Stimulated activated CD4-positive, alpha-beta T cell treated with anti-CD3 and anti-CD28 coated beads, Interleukin-15, amount 100 ng/mL, for 24 hours (primary cell): ENCODE results near the gene RNF224.
A peak's percentile ranks its signal among the peaks of the same experiment; 100 is the strongest.

Experiments used
- DNase-seq: peaks from one replicate; pipeline ENCODE4 v3.0.0-alpha.2; 2020

RNF224 gene

DNA sequence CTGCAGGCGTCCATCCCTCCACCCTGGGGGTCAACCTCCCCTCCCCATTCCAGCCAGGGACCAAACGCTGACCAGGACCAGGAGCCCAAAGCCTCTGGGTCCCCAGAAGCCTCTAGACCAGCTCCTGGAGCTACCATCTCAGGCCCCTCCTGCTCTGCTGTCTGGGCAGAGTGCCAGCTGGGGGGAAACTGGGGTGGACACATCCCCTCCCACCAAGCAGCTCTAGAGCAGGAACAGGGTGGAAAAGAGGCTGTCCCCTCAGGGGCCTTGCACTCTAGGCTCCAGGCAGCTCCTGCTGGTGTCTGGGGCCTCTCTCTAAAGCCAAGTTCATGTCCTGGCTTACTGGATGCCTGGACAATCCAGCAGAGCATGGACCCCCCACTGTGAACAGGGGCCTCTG, 34.4 kb upstream of the RNF224 start:
- DNase-seq = no peak

GRCh38 chr9:137193771-137194170, 33.5 kb upstream of the RNF224 start:
- DNase-seq = no peak

- DNase-seq = no peak
Observed at GRCh38 chr9:137194388-137194787, 32.9 kb upstream of the RNF224 start.

- no peak for DNase-seq
Observed at GRCh38 chr9:137194909-137195308, 32.4 kb upstream of the RNF224 start.

DNA sequence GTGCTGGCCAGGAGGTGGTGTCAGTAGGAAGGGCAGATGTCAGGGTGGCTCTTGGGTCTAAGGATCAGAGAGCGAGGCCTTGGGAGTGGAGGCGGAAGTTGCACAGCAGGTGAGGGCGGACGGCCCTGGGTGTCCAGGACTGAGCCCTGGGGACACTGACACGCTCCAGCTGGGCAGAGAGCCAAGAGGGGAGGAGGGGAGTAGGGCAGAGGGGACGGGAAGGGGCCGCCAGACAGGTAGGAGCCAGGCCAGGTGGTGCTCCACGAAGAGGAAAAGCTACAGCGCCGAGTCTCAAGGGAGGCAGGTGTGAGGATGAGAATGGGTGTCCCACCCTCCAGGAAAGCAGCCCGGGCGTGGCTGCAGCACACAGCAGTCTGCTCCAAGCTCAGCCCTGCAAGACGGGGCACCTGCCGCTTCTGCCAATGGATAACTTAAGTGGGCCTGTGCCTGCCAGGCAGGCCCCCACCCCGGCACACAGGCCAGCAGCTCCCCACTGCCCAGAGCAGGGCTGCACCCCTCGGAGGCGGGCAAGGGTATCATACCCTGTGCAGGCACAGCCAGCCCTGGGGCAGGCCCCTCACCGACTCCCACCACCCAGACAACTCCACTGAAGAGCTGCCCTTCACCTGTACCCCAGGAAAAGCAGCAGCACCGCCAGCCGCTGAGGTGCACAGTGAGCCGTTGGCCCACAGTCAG, 31.6 kb upstream of the RNF224 start:
- DNase-seq = no peak

DNA sequence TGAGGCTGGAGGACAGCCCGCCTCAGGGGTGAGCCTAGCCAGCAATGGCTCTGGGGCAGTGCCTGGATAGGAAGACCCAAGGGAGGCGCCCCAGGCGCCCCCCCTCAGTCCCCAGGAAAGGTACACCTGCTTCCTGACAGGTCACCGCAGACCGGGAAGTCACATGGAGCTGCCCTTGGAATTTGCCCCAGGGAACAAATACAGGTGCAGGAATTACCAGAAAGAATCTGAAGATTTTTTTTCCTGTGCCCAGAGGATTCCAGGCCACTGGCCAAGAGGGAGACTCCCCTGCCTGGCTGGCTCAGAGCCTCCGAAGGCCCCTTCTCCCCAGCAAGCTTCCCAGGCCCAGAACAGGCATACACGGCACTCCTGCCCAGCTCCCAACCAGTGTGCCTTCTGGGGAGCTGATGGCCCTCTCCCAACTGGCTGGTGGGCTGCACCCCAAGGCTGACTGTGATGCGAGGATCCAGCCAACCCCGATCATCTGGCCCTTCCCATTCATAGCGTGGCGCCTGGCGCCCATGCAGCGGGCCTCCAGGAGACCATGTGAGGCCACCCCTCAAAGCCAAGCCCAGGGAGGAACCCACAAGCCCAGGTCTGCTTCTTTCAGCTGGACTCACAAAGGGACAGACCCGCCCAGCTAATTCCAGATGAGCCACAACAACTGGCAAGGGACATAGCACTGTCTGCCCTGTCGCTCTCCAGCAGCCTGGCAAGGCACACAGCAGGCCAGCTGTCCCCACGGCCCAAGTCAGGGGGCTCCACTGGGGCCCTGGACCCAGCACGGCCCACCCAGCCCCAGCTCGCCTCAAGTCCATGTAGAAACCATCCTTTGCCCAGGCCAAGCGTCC, 29.0 kb upstream of the RNF224 start:
- no peak for DNase-seq

DNA sequence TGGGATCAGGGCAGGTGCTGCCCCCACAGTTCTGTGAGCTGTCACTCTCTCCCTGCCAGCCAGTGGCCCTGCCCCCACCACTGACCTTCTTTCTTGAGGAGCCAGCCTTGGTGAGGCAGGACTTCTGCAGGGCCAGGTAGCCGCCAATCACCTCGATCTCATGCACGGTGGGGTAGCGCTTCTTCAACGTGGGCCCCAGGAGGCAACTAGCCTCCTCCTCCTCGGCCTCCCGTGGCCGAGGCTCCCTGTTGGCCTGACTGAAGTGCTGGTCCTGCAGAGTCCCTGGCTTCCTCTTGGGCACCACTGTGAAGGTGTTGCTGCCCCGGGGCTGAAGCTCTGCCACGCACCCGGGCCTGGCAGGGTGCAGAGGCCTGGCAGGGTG, 28.4 kb upstream of the RNF224 start:
- DNase-seq = no peak

DNA sequence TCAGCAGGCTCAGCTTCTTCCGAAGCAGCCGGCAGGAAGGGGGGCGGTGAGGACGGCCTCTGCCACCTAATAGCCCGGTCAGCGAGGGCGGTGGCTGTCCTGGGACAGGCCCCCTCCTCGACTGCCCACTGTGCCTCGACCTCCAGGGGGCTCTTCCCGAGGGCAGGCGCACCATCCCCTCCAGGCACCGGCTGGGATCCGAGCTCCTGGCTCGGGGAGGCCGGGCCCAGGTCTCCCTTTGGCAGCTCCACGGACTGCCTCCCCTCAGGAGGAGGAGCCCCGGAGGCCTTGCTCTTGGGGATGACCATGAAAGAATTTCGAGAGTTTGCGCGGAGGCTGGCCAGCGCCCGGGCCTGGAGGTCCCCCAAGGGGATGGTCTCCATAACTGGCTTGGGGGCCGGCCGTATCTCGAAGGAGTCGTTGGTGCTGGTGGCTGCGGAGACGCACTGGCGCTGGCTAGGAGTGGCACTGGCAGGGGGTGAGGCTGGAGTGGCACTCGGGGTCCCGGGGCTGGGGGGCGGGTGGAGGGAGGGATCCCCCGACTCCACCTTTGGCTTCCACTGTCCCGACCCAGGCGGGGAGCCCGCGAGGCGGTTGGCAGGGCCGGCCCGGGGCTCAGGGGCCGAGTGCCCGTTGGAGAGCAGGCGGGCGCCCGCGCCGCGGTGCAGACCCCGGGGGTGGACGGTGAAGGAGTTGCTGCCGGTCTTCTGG, 27.7 kb upstream of the RNF224 start:
- peak; percentile 24 for DNase-seq

GRCh38 chr9:137200311-137201204, 26.7 kb upstream of the RNF224 start, which contains the start of gene TPRN:
TPRN (minus strand) TSS chr9:137200741; CDS start chr9:137200711, 30 bp downstream.
- peak; percentile 100 for DNase-seq

GRCh38 chr9:137201205-137201868, 26.0 kb upstream of the RNF224 start:
- DNase-seq = no peak

DNA sequence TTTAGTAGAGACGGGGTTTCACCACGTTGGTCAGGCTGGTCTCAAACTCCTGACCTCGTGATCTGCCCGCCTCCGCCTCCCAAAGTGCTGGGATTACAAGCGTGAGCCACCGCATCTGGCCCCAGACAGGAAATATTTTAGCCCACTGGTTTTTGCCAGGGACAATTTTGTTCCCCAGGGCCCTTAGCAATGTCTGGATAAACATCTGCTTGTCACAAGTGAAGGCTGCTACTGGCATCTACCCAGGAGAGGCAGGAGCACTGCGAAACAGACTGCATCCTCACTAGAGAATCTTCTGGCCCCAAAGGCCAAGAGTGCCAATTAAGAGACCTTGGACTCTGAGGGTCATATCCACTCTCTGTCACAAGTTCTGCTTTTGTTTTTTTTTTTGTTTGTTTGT, 24.3 kb upstream of the RNF224 start:
- DNase-seq = no peak

GRCh38 chr9:137204731-137205125, 22.6 kb upstream of the RNF224 start:
- no peak for DNase-seq

- DNase-seq = peak; percentile 97
Observed at GRCh38 chr9:137205126-137206069, 21.9 kb upstream of the RNF224 start, which contains the start of the genes NDOR1 and TMEM203. NDOR1 (plus strand) TSS chr9:137205700; CDS start chr9:137205778, 78 bp downstream. TMEM203 (minus strand) TSS chr9:137205648; CDS start chr9:137205414, 234 bp downstream.

- no peak for DNase-seq
Observed at GRCh38 chr9:137206602-137207001, 20.7 kb upstream of the RNF224 start.

GRCh38 chr9:137211532-137211931, 15.8 kb upstream of the RNF224 start:
- no peak for DNase-seq

DNA sequence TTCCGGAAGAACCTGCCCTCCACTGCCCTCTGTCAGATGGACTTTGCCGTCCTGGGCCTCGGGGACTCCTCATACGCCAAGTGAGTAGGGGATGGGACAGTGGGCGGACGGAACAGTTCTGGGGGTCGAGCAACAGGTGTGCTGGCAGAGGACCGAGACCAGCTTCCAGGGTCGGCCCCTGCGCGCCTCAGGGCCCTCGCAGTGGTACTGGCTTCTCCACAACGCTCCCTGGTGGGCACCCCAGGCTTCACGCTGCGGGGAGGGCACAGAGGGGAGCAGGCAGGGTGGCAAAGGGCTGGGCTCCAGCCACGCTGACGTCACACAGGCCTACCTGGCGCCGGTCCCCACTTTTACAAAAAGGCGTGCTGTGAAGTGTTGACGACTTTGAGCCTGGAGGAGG, 14.8 kb upstream of the RNF224 start:
- DNase-seq = no peak

DNA sequence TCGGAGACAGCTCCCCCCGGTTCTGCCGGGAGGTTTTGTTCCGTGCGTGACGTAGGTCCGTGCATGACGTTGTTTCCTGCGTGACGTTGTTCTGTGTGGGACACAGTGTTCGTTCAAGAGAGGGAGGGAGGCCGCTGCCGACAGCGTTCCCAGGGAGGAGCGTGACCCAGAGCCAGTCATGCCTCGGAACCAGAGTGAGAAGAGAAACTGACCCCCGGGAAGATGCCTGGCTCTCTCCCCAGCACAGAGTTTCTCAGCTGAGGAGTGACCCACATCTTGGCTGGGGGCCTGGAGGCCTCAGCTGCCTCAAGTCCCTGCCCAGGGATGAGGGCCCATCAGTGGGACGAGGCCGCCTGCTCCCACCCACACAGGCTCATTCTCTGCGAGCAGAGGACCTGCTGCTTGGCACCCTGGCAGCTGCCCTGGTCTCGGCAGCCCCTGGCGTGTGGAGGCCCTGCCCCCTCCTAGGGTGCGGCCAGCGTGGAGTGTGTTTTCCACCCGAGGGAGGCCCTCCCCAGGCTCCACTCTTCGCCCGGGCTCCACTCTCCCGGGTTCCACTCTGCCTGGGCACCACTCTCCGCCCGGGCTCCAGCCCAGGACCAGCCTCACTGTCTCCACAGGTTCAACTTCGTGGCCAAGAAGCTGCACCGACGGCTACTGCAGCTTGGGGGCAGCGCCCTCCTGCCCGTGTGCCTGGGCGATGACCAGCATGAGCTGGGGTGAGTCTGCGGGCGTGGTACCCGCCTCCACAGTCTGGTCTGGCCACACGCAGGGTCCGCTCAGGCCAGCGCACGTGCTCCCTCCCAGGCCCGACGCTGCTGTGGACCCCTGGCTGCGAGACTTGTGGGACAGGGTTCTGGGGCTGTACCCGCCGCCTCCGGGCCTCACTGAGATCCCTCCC, 13.9 kb upstream of the RNF224 start:
- no peak for DNase-seq

GRCh38 chr9:137214620-137215019, 12.7 kb upstream of the RNF224 start:
- no peak for DNase-seq

DNA sequence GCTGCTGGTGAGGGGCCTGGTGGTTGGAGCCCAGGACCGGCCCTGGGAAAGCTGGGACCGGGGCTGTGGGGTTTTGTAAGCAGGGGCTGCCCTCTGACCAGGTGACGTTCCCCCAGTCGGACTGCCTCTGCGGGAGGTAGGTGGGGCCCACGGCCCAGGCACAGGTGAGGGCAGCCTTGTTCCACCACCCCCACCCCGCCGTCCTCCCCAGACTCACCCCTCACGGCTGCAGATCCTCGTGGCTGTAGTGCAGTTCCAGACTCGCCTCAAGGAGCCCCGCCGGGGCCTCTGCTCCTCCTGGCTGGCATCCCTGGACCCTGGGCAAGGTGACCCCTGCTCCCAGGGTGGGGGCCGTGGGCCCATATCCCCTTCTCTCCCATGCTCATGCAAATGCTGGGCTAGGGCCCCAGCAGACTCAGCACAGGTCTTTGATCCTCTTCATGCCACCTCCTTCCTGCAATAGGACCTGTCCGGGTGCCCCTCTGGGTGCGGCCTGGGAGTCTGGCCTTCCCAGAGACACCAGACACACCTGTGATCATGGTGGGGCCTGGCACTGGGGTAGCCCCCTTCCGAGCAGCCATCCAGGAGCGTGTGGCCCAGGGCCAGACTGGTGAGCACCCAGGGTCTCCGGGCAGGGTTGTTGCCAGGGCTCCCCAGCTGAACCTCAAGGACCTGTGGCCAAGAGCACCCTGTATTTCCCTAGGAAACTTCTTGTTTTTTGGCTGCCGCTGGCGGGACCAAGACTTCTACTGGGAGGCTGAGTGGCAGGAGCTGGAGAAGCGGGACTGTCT, 11.9 kb upstream of the RNF224 start:
- no peak for DNase-seq
